Astrocyte of the spinal cord (primary cell): ENCODE measurements around the gene TMPRSS2.

Experiments
- DNase-seq: peaks from one replicate; pipeline ENCODE4 v3.0.0; 2011; ENCODE audit warnings: low read depth, low spot score
- H3K4me3 ChIP-seq: 2 replicates; pipeline ENCODE4 v1.5.1; 2011; ENCODE audit warnings: low read depth, mild to moderate bottlenecking, low read length, moderate library complexity
- in situ Hi-C: cut with HindIII; loops from 2 replicates; pipeline ENCODE4 v1.10.0; 2017; ENCODE audit warnings: low sequenced_read_pairs
- TF ChIP-seq, protein P1 (sequence below): IDR thresholded peaks from 2 replicates; pipeline ENCODE4 v1.5.1; 2012; ENCODE audit warnings: low read depth, mild to moderate bottlenecking, low read length, inconsistent platforms

Gene TMPRSS2

DNA sequence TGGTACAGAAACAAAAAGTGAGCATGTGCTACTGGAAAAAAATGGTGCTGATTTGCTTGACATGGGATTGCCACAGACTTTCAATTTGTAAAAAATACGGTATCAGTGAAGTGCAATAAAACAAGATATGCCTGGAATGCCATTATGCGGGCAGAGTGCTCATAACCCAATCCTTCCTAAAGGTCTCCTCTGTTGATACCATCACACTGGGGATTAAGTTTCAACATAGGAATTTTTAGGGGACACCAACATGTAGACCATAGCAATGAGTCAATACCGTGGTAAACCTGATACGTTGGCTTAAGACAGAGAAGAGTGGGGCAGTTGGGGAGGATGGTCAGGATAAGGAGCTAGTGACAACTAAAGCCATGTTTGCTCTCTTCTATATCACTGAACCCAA, 61.4 kb downstream of the TMPRSS2 start:
- DNase-seq = no peak
- in situ Hi-C loops = no loop called here
- H3K4me3 ChIP-seq = no peak overlapping the region
- TF ChIP-seq, protein P1, sequence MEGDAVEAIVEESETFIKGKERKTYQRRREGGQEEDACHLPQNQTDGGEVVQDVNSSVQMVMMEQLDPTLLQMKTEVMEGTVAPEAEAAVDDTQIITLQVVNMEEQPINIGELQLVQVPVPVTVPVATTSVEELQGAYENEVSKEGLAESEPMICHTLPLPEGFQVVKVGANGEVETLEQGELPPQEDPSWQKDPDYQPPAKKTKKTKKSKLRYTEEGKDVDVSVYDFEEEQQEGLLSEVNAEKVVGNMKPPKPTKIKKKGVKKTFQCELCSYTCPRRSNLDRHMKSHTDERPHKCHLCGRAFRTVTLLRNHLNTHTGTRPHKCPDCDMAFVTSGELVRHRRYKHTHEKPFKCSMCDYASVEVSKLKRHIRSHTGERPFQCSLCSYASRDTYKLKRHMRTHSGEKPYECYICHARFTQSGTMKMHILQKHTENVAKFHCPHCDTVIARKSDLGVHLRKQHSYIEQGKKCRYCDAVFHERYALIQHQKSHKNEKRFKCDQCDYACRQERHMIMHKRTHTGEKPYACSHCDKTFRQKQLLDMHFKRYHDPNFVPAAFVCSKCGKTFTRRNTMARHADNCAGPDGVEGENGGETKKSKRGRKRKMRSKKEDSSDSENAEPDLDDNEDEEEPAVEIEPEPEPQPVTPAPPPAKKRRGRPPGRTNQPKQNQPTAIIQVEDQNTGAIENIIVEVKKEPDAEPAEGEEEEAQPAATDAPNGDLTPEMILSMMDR = no peak

DNA sequence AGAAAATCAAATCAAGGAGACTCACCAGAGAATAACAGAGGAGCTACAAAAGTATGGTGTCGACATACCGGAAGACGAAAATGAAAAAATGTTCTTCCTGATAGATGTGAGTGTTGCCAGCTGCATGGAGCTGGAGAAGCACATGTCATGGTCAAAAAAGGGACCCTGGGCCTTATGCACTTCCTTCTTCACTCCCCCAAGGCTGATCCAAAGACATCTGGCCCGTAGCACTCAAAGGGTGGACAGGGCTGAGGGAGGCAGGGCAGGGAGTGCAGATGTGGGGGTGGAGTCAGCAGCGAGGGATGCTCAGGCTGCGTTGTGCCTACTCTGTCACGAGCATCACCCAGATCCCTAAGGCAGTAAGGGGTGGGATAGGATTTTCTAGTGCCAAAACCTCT, 62.5 kb downstream of the TMPRSS2 start:
- in situ Hi-C loops = no loop called here
- TF ChIP-seq, protein P1 = no peak
- no peak overlapping the region for H3K4me3 ChIP-seq
- no peak for DNase-seq

DNA sequence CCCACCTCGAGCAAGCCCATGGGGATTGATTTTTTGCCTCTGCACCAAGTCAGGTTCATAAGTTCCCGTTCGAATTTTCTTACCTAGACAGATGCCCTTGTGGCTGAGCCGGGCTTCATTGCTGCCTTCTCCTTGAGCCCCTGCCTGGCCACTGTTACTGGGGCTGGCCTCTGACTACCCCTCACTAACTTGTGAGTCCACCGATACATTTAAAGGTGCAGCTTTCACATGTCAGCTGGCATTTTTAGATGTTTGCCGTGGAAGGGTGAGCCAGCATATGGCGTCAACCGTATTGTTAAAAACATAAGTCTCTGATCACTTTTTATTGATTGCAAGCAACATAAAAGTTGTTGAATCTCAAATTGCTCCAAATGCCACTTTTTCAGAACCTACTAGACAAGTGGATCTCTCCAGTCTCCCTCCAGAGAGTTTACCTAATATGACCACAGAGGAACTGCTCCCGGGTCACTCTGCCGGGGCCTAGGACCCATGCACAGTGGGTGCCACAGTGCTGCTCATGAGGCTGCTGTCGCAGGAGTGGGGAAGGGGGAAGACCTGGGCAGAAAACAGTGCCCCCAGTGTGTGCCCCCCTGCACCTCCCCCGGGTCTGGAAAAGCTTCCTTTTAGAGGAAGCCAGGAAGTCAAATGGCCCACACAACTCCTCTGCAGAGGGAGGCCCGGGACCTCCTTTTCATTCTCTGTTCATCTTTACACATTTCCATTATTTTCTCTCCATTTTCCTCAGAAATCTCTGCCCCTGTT, 63.1 kb downstream of the TMPRSS2 start:
- no peak for DNase-seq
- in situ Hi-C loops = no loop called here
- TF ChIP-seq, protein P1 = no peak
- no peak overlapping the region for H3K4me3 ChIP-seq

DNA sequence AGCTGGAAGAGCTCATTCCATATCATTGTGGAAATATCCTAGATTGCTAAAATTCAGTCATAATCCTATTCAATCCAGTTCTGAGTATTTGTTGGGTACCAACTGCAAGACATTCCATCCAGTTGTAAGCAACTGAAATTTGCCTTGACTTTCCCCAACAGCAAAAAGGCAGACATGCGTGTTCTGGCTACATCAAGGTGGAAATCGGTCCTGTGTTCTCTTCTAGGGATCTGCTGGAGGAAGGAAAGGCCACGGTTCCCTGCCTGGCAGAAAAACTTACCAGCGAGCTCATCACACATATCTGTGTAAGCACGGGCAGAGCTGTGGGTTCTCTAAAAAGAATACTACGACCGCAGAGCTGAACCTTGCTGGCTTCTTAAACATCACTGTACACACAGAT, 64.4 kb downstream of the TMPRSS2 start:
- no peak for DNase-seq
- no peak overlapping the region for H3K4me3 ChIP-seq
- in situ Hi-C loops = no loop called here
- TF ChIP-seq, protein P1 = no peak

DNA sequence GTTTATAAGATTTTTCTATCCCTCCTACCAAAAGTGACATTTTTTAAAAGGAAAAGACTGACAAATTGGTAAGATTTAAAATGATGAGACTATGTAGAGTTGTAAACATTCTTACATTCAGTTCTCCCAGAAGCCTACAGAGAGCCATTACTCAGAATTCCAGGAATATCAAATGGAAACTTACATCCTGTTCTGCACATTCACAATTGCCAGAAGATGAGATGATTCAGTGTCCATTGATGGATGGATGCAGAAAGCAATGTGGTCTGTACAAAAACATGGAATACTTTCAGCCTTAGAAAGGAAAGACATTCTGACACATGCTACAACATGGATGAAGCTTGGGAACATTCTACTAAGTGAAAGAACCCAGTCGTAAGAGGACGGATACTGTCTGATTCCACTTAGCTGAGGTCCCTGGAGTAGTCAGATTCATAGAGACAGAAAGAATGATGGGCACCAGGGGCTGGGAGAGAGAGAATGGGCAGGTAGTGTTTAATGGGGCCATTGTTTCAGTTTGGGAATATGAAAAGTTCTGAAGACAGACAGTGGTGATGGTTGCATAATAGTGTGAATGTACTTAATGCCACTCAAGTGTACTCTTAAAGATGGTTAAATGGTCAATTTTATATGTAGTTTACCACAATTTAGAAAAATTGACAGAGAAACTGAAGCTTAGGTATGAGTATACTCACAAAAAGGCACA, 65.3 kb downstream of the TMPRSS2 start:
- no peak overlapping the region for H3K4me3 ChIP-seq
- TF ChIP-seq, protein P1 = no peak
- in situ Hi-C loops = no loop called here
- no peak for DNase-seq

DNA sequence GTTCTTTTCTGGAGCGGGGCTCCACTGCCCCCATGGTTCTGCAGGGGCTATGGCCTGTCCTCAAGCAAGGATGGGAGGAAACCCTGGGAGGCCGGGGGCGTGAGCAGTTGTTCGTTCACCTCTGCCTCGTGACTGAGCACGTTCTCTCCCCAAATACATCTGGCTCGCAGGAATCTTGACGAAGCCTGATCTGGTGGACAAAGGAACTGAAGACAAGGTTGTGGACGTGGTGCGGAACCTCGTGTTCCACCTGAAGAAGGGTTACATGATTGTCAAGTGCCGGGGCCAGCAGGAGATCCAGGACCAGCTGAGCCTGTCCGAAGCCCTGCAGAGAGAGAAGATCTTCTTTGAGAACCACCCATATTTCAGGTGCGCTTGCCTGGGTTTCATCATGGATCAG, 66.4 kb downstream of the TMPRSS2 start:
- in situ Hi-C loops = no loop called here
- H3K4me3 ChIP-seq = no peak overlapping the region
- no peak for DNase-seq
- TF ChIP-seq, protein P1 = no peak
